BLaER1 (cell line): ENCODE results near the gene CD160.
"Not testable (repeated sequence)": the region's sequence is repeated elsewhere in the genome, so short reads cannot be mapped to it uniquely, and the experiment has no call there.

Experiments
- H3K27ac ChIP-seq: shearing (Covaris generic); formaldehyde crosslinking; 2 replicates; pipeline ENCODE4 v1.8.1; 2022
- H3K27me3 ChIP-seq: shearing (Covaris generic); formaldehyde crosslinking; 2 replicates; pipeline ENCODE4 v1.8.1; 2022
- H3K36me3 ChIP-seq: shearing (Covaris generic); formaldehyde crosslinking; 2 replicates; pipeline ENCODE4 v1.8.1; 2022
- H3K4me1 ChIP-seq: shearing (Covaris generic); formaldehyde crosslinking; 2 replicates; pipeline ENCODE4 v1.8.1; 2022
- H3K4me2 ChIP-seq: shearing (Covaris generic); formaldehyde crosslinking; 2 replicates; pipeline ENCODE4 v1.8.1; 2022
- H3K4me3 ChIP-seq: shearing (Covaris generic); formaldehyde crosslinking; 2 replicates; pipeline ENCODE4 v1.8.1; 2022
- H3K9ac ChIP-seq: shearing (Covaris generic); formaldehyde crosslinking; 2 replicates; pipeline ENCODE4 v1.8.1; 2022
- H3K9me3 ChIP-seq: shearing (Covaris generic); formaldehyde crosslinking; 2 replicates; pipeline ENCODE4 v1.8.1; 2022
- H4K20me1 ChIP-seq: shearing (Covaris generic); formaldehyde crosslinking; 2 replicates; pipeline ENCODE4 v1.8.1; 2022
- Cebpa-rat ChIP-seq: shearing (Covaris generic); IDR thresholded peaks from 2 replicates; pipeline ENCODE4 v1.8.1; 2022

The CD160 gene

DNA sequence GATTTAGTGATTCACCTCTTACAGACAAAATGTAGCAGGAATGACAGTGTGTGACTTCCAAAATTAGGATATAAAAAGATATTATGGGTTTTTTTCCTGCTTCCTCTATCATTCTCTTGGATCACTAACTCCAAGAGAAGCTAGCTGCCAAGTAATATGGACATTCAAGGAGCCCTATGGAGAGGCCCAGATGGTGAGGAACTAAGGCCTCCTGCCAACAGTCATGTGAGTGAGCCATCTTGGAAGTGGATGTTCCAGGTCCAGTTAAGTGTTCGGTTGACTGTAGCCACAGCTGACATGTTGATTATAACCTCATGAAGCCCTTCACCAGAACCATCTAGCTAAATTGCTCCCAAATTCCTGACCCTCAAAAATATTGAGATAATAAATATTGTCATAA, 38.8 kb downstream of the CD160 start:
- Histone ChIP-seq H3K4me2 (no peak overlapping the region), H3K9me3 (peaks cover 32% of the 10 kb centered on the region), H3K36me3 (peaks cover 88% of the 10 kb centered on the region)

DNA sequence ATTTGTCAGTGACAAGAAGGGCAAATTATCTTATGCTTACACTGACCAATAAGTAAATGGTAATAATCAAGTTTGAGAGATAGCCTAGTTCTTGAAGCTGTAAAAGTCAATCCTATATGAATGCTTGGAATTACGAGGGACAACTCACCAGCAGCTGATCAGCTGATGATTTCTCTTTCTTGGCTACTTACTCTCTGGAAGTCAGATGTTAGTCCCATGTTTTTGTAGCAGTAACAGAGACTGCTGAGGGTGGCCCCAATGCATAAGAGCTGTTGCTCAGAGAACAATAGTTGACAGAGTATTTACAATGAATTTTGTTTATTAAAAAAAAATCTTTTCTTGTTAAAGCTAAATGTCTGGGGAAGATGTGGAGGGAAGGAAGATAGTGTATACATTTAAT, 39.3 kb downstream of the CD160 start:
- no peaks in the 10 kb centered on the region for H4K20me1 ChIP-seq
- no peak overlapping the region for H3K4me2 ChIP-seq
- no peaks in the 10 kb centered on the region for H3K4me1 ChIP-seq
- no peak overlapping the region for H3K9ac ChIP-seq
- H3K27ac ChIP-seq = no peak overlapping the region
- no peaks in the 10 kb centered on the region for H3K27me3 ChIP-seq
- no peak overlapping the region for H3K4me3 ChIP-seq
- H3K36me3 ChIP-seq = peaks cover 90% of the 10 kb centered on the region
- TF ChIP-seq Cebpa-rat = no peak
- H3K9me3 ChIP-seq = peaks cover 37% of the 10 kb centered on the region

More for the DNA sequence above, 38.8 kb downstream of the CD160 start:
- no peak overlapping the region for H3K4me3 ChIP-seq
- no peaks in the 10 kb centered on the region for H3K27me3 ChIP-seq
- no peak overlapping the region for H3K9ac ChIP-seq
- no peaks in the 10 kb centered on the region for H4K20me1 ChIP-seq
- H3K27ac ChIP-seq = no peak overlapping the region
- no peaks in the 10 kb centered on the region for H3K4me1 ChIP-seq
- no peak for TF ChIP-seq Cebpa-rat

DNA sequence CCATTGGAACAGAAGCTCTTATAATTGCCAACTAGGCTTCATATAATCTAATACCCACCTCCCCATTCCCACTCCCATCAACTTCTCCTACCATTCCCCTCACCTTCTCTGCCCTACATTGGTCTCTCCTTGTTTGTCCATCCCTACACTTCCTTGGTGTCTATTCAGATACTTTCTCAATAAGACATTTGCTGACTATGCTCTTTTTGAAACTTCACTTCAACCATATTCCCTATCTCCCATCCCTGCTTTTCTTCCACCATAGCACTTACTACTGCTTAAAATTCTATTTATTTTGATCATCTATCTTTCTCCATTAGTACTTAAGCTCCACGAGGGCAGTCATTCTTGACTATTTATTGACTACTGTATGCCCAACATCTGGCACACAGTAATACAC, 40.4 kb downstream of the CD160 start:
- H3K27me3 ChIP-seq = no peaks in the 10 kb centered on the region
- no peaks in the 10 kb centered on the region for H3K4me1 ChIP-seq
- H3K4me3 ChIP-seq = no peak overlapping the region
- H3K9me3 ChIP-seq = peaks cover 47% of the 10 kb centered on the region
- H3K27ac ChIP-seq = no peak overlapping the region
- peaks cover 94% of the 10 kb centered on the region for H3K36me3 ChIP-seq
- TF ChIP-seq Cebpa-rat = no peak
- no peaks in the 10 kb centered on the region for H4K20me1 ChIP-seq
- H3K4me2 ChIP-seq = no peak overlapping the region
- no peak overlapping the region for H3K9ac ChIP-seq

DNA sequence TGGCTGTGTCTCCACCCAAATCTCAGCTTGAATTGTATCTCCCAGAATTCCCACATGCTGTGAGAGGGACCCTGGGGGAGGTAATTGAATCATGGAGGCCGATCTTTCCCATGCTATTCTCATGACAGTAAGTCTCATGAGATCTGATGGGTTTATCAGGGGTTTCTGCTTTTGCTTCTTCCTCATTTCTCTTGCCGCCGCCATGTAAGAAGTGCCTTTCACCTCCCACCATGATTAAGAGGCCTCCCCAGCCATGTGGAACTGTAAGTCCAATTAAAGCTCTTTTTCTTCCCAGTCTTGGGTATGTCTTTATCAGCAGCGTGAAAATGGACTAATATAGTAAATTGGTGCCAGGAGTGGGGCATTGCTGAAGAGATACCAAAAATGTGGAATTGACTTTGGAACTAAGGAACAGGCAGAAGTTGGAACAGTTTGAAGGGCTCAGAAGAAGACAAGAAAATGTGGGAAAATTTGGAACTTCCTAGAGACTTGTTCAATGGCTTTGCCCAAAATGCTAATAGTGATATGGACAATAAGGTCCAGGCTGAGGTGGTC, 41.2 kb downstream of the CD160 start:
- H3K4me3 ChIP-seq, H3K4me2 ChIP-seq, H3K9ac ChIP-seq, H3K27ac ChIP-seq, H3K27me3 ChIP-seq, H4K20me1 ChIP-seq, H3K4me1 ChIP-seq: not testable (repeated sequence)
- Histone ChIP-seq H3K36me3 (peaks cover 88% of the 10 kb centered on the region), H3K9me3 (peaks cover 49% of the 10 kb centered on the region)

DNA sequence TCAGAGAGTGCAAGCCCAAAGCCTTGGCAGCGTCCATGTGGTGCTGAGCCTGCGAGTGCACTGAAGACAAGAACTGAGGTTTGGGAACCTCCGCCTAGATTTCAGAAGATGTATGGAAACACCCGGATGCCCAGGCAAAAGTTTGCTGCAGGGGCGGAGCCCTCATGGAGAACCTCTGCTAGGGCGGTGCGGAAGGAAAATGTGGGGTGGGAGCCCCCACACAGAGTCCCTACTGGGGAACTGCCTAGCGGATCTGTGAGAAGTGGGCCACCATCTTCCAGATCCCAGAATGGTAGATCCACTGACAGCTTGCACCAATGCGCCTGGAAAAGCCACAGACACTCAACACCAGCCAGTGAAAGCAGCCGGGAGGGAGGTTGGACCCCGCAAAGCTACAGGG, 42.2 kb downstream of the CD160 start:
- Histone ChIP-seq H3K4me3 (0 out of 2 replicates have a peak overlapping the region, but pooled peaks have one; percentile 27), H3K36me3 (peaks cover 83% of the 10 kb centered on the region), H3K9me3 (peaks cover 49% of the 10 kb centered on the region)
- not testable (repeated sequence) for H4K20me1 ChIP-seq, H3K27ac ChIP-seq, H3K4me2 ChIP-seq, H3K9ac ChIP-seq, H3K27me3 ChIP-seq, H3K4me1 ChIP-seq

DNA sequence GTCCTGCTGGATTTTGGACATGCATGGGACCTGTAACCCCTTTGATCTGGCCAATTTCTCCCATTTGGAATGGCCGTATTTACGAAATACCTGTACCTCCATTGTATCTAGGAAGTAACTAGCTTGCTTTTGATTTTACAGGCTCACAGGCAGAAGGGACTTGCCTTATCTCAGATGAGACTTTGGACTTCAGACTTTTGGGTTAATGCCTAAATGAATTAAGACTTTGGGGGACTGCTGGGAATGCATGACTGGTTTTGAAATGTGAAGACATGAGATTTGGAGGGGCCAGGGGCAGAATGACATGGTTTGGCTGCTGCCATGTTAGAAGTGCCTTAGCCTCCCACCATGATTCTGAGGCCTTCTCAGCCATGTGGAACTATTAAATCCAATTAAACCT, 42.7 kb downstream of the CD160 start:
- not testable (repeated sequence) for H3K9ac ChIP-seq, H3K4me2 ChIP-seq, H4K20me1 ChIP-seq, H3K27me3 ChIP-seq, H3K27ac ChIP-seq, H3K4me3 ChIP-seq, H3K4me1 ChIP-seq
- Histone ChIP-seq H3K36me3 (peaks cover 81% of the 10 kb centered on the region), H3K9me3 (peaks cover 52% of the 10 kb centered on the region)

DNA sequence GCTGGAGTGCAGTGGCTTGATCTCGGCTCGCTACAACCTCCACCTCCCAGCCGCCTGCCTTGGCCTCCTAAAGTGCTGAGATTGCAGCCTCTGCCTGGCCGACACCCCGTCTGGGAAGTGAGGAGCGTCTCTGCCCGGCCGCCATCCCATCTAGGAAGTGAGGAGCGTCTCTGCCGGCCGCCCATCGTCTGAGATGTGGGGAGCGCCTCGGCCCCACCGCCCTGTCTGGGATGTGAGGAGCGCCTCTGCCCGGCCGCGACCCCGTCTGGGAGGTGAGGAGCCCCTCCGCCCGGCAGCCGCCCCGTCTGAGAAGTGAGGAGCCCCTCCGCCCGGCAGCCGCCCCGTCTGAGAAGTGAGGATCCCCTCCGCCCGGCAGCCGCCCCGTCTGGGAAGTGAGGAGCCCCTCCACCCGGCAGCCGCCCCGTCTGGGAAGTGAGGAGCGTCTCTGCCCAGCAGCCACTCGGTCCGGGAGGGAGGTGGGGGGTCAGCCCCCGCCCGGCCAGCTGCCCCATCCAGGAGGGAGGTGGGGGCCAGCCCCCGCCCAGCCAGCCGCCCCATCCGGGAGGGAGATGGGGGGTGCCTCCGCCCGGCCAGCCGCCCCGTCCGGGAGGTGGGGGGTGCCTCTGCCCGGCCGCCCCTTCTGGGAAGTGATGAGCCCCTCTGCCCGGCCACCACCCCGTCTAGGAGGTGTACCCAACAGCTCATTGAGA, 45.1 kb downstream of the CD160 start:
- peaks cover 67% of the 10 kb centered on the region for H3K9me3 ChIP-seq
- not testable (repeated sequence) for H3K27me3 ChIP-seq, H3K4me2 ChIP-seq, H3K27ac ChIP-seq, H3K4me1 ChIP-seq, H3K9ac ChIP-seq, H3K4me3 ChIP-seq, H4K20me1 ChIP-seq
- peaks cover 77% of the 10 kb centered on the region for H3K36me3 ChIP-seq

DNA sequence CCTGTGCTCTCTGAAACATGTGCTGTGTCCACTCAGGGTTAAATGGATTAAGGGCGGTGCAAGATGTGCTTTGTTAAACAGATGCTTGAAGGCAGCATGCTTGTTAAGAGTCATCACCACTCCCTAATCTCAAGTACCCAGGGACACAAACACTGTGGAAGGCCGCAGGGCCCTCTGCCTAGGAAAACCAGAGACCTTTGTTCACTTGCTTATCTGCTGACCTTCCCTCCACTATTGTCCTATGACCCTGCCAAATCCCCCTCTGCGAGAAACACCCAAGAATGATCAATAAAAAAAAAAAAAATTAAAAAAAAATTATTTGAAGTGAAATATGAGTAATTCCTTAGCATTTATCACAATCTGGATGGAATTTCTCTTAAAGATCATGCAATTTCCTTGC, 45.8 kb downstream of the CD160 start:
- H3K4me3 ChIP-seq, H4K20me1 ChIP-seq, H3K27ac ChIP-seq, H3K4me2 ChIP-seq, H3K27me3 ChIP-seq, H3K4me1 ChIP-seq, H3K9ac ChIP-seq: not testable (repeated sequence)
- H3K9me3 ChIP-seq = peaks cover 65% of the 10 kb centered on the region
- peaks cover 77% of the 10 kb centered on the region for H3K36me3 ChIP-seq

DNA sequence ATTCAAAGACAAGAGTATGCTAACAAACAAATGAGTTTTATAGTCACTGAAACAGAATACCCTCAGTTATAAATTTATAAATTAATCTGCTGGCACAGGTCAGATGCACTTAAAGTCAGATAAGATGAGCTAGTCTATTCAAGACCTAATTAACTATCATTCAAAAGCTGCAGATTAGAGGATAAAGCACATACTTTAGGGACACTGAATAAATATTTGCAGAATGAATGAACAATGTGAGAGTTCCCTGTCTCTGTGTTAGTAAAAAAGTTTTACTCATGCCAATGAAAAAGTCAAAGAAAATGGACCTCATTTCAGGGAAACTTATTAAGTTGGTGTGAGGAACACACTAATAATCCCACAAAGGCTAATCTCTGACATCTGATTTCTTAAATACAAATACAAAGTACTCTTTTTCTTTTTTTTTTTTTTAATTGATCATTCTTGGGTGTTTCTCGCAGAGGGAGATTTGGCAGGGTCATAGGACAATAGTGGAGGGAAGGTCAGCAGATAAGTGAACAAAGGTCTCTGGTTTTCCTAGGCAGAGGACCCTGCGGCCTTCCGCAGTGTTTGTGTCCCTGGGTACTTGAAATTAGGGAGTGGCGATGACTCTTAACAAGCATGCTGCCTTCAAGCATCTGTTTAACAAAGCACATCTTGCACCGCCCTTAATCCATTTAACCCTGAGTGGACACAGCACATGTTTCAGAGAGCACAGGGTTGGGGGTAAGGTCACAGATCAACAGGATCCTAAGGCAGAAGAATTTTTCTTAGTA, 46.5 kb downstream of the CD160 start:
- peaks cover 58% of the 10 kb centered on the region for H3K9me3 ChIP-seq
- not testable (repeated sequence) for H3K4me3 ChIP-seq, H3K27ac ChIP-seq, H3K9ac ChIP-seq, H3K4me1 ChIP-seq, H3K27me3 ChIP-seq, H3K4me2 ChIP-seq, H4K20me1 ChIP-seq
- H3K36me3 ChIP-seq = peaks cover 75% of the 10 kb centered on the region

DNA sequence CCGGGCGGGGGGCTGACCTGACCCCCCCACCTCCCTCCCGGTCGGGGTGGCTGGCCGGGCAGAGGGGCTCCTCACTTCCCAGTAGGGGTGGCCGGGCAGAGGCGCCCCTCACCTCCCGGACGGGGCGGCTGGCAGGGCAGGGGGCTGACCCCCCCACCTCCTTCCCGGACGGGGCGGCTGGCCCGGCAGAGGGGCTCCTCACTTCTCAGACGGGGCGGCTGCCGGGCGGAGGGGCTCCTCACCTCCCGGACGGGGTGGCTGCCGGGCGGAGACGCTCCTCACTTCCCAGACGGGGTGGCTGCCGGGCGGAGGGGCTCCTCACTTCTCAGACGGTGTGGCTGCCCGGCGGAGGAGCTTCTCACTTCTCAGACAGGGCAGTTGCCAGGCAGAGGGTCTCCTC, 47.6 kb downstream of the CD160 start:
- H4K20me1 ChIP-seq, H3K4me2 ChIP-seq, H3K9ac ChIP-seq, H3K4me3 ChIP-seq, H3K27ac ChIP-seq, H3K4me1 ChIP-seq, H3K27me3 ChIP-seq: not testable (repeated sequence)
- Histone ChIP-seq H3K36me3 (peaks cover 74% of the 10 kb centered on the region), H3K9me3 (peaks cover 47% of the 10 kb centered on the region)

DNA sequence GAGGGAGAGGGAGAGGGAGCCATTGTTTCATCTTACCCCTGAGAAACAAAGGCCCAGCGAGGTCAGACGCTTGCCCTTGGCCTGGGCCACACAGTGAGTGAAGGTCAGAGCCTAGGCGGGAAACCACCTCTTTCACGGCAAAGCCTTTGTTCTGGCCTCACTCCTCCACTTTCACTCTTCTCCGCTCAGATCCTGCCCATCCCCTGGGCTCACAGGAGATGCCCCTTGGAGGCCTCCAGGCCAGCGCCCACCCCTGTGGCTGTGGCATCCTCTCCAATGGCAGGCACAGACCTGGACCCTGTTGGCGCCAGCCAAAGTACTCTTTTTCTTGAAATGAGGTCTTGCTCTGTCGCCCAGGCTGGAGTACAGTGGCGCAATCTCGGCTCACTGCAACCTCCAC, 48.7 kb downstream of the CD160 start:
- H3K4me3 ChIP-seq, H3K4me2 ChIP-seq, H3K27ac ChIP-seq, H3K27me3 ChIP-seq, H3K9ac ChIP-seq, H4K20me1 ChIP-seq, H3K4me1 ChIP-seq: not testable (repeated sequence)
- peaks cover 64% of the 10 kb centered on the region for H3K36me3 ChIP-seq
- peaks cover 36% of the 10 kb centered on the region for H3K9me3 ChIP-seq
